ENCODE measurements around the gene GAS7. TPM values are rescaled to one million over a fixed set of nuclear protein-coding genes. Genes with fewer than 3 reads are reported as not detected.

GAS7 gene
- total RNA-seq, 1 donor from 2014 or later, result 39.8 TPM

GRCh38 chr17:9982159-9982558, 216.2 kb downstream of the GAS7 start:
- peaks cover 5% of the 10 kb centered on the region for H3K4me1 Mint-ChIP-seq
- CTCF ChIA-PET, result interaction anchor here (1.1 to 1.8 kb wide), 2 partner anchors 69 to 244 kb away, joined by 4 to 5 read pairs; no protein-coding TSS in a partner anchor
- H3K36me3 Mint-ChIP-seq (ENCODE audit: low read depth), result no peaks in the 10 kb centered on the region
- POLR2A ChIA-PET, result no interaction called here
- no peak overlapping the region for H3K27ac Mint-ChIP-seq
- no peak overlapping the region for H3K4me3 Mint-ChIP-seq
- intact Hi-C loops (cut with micrococcal nuclease), result loop anchor here (5.0 kb wide), 1 partner anchor 375 kb away; no protein-coding TSS in a partner anchor
- DNase-seq (no peak), ATAC-seq (ENCODE audit: low read depth) (no peak)
- no peak for TF ChIP-seq CTCF (IDR thresholded peaks at IDR 0.05)
- H3K9me3 Mint-ChIP-seq, result no peaks in the 10 kb centered on the region
- no peaks in the 10 kb centered on the region for H3K27me3 Mint-ChIP-seq

GRCh38 chr17:9981344-9981915, 217.0 kb downstream of the GAS7 start:
- Mint-ChIP-seq H3K27me3 (no peaks in the 10 kb centered on the region), H3K9me3 (no peaks in the 10 kb centered on the region), H3K36me3 (ENCODE audit: low read depth) (no peaks in the 10 kb centered on the region), H3K4me1 (peaks cover 7% of the 10 kb centered on the region), H3K4me3 (no peak overlapping the region), H3K27ac (no peak overlapping the region)
- intact Hi-C loops (cut with micrococcal nuclease), result loop anchor here (5.0 kb wide), 1 partner anchor 376 kb away; no protein-coding TSS in a partner anchor
- no peak for DNase-seq
- ATAC-seq (ENCODE audit: low read depth), result no peak
- ChIA-PET POLR2A (no interaction called here), CTCF (interaction anchor here (1.0 to 1.8 kb wide), 3 partner anchors 13 to 245 kb away, joined by 4 to 5 read pairs (median 4); no protein-coding TSS in a partner anchor)
- TF ChIP-seq CTCF (IDR thresholded peaks at IDR 0.05), result no peak

GRCh38 chr17:9979463-9979995, 218.9 kb downstream of the GAS7 start:
- H3K27me3 Mint-ChIP-seq, result no peaks in the 10 kb centered on the region
- no peak for TF ChIP-seq CTCF (IDR thresholded peaks at IDR 0.05)
- peaks cover 4% of the 10 kb centered on the region for H3K4me1 Mint-ChIP-seq
- CTCF ChIA-PET, result no interaction called here
- H3K36me3 Mint-ChIP-seq (ENCODE audit: low read depth), result no peaks in the 10 kb centered on the region
- no peak overlapping the region for H3K4me3 Mint-ChIP-seq
- intact Hi-C loops (cut with micrococcal nuclease), result no loop called here
- DNase-seq (no peak), ATAC-seq (ENCODE audit: low read depth) (no peak)
- H3K9me3 Mint-ChIP-seq, result no peaks in the 10 kb centered on the region
- POLR2A ChIA-PET, result interaction anchor here (0.6 kb wide), 1 partner anchor 275 kb away, joined by 3 read pairs; no protein-coding TSS in a partner anchor
- no peak overlapping the region for H3K27ac Mint-ChIP-seq

- no peaks in the 10 kb centered on the region for H3K27me3 Mint-ChIP-seq
- ATAC-seq (ENCODE audit: low read depth) (no peak), DNase-seq (no peak)
- no peaks in the 10 kb centered on the region for H3K9me3 Mint-ChIP-seq
- no peak overlapping the region for H3K27ac Mint-ChIP-seq
- no peak for TF ChIP-seq CTCF (IDR thresholded peaks at IDR 0.05)
- H3K4me1 Mint-ChIP-seq, result peaks cover 4% of the 10 kb centered on the region
- CTCF ChIA-PET, result interaction anchor here (0.6 to 0.8 kb wide), 2 partner anchors 11 to 12 kb away, joined by 3 to 5 read pairs; no protein-coding TSS in a partner anchor
- no peaks in the 10 kb centered on the region for H3K36me3 Mint-ChIP-seq (ENCODE audit: low read depth)
- intact Hi-C loops (cut with micrococcal nuclease), result no loop called here
- H3K4me3 Mint-ChIP-seq, result no peak overlapping the region
- POLR2A ChIA-PET, result no interaction called here
Measured at GRCh38 chr17:9977180-9977575, 221.2 kb downstream of the GAS7 start.

- Mint-ChIP-seq H3K27ac (no peak overlapping the region), H3K4me3 (no peak overlapping the region), H3K27me3 (no peaks in the 10 kb centered on the region), H3K4me1 (peaks cover 4% of the 10 kb centered on the region), H3K9me3 (no peaks in the 10 kb centered on the region), H3K36me3 (ENCODE audit: low read depth) (no peaks in the 10 kb centered on the region)
- intact Hi-C loops (cut with micrococcal nuclease), result no loop called here
- ATAC-seq (ENCODE audit: low read depth) (no peak), DNase-seq (no peak)
- CTCF ChIA-PET, result interaction anchor here (0.6 kb wide), 1 partner anchor 13 kb away, joined by 3 read pairs; no protein-coding TSS in a partner anchor
- no peak for TF ChIP-seq CTCF (IDR thresholded peaks at IDR 0.05)
- POLR2A ChIA-PET, result no interaction called here
Measured at GRCh38 chr17:9976283-9977179, 221.9 kb downstream of the GAS7 start.
